HEK293T (cell line): ENCODE data around the gene PLPP2.

Experiments
- ARNT ChIP-seq: fragments of 450-650 bp; IDR thresholded peaks from 2 replicates; pipeline ENCODE4 v1.6.1; 2017; ENCODE audit warnings: mild to moderate bottlenecking
- BHLHE40 ChIP-seq: fragments of 450-650 bp; IDR thresholded peaks from 2 replicates; pipeline ENCODE4 v1.6.1; 2016; ENCODE audit warnings: mild to moderate bottlenecking, moderate library complexity, borderline replicate concordance
- ELF4 ChIP-seq: fragments of 450-650 bp; IDR thresholded peaks from 2 replicates; pipeline ENCODE4 v1.6.1; 2017; ENCODE audit warnings: antibody characterized with exemption
- FOXA1 ChIP-seq: fragments of 450-650 bp; IDR thresholded peaks from 2 replicates; pipeline ENCODE4 v1.6.1; 2016; ENCODE audit warnings: mild to moderate bottlenecking
- FOXK2 ChIP-seq: fragments of 450-650 bp; IDR thresholded peaks from 2 replicates; pipeline ENCODE4 v1.6.1; 2016; ENCODE audit warnings: mild to moderate bottlenecking
- FOXM1 ChIP-seq: fragments of 450-650 bp; IDR thresholded peaks from 2 replicates; pipeline ENCODE4 v1.6.1; 2017; ENCODE audit warnings: mild to moderate bottlenecking, borderline replicate concordance
- HDGF ChIP-seq: fragments of 450-650 bp; IDR thresholded peaks from 2 replicates; pipeline ENCODE4 v1.6.1; 2017; ENCODE audit warnings: antibody characterized with exemption, borderline replicate concordance
- L3MBTL2 ChIP-seq: fragments of 450-650 bp; conservative IDR thresholded peaks from 2 replicates; pipeline ENCODE4 v1.6.1; 2016; ENCODE audit warnings: mild to moderate bottlenecking
- LEF1 ChIP-seq: fragments of 450-650 bp; IDR thresholded peaks from 2 replicates; pipeline ENCODE4 v1.6.1; 2017; ENCODE audit warnings: mild to moderate bottlenecking, borderline replicate concordance
- NFRKB ChIP-seq: fragments of 450-650 bp; IDR thresholded peaks from 2 replicates; pipeline ENCODE4 v1.6.1; 2016; ENCODE audit warnings: mild to moderate bottlenecking, moderate library complexity
- PKNOX1 ChIP-seq: fragments of 450-650 bp; IDR thresholded peaks from 2 replicates; pipeline ENCODE4 v1.6.1; 2016
- SP1 ChIP-seq: fragments of 450-650 bp; IDR thresholded peaks from 2 replicates; pipeline ENCODE4 v1.6.1; 2017
- SUZ12 ChIP-seq: fragments of 450-650 bp; IDR thresholded peaks from 2 replicates; pipeline ENCODE4 v1.6.1; 2016; ENCODE audit warnings: mild to moderate bottlenecking
- TARDBP ChIP-seq: fragments of 450-650 bp; IDR thresholded peaks from 2 replicates; pipeline ENCODE4 v1.6.1; 2016

- TF ChIP-seq SUZ12 = no peak
- TF ChIP-seq TARDBP = no peak
- TF ChIP-seq PKNOX1 = no peak
- no peak for TF ChIP-seq ARNT
- TF ChIP-seq FOXA1 = no peak
- no peak for TF ChIP-seq FOXK2
- TF ChIP-seq BHLHE40 = no peak
- no peak for TF ChIP-seq HDGF
- no peak for TF ChIP-seq SP1
- no peak for TF ChIP-seq L3MBTL2
- no peak for TF ChIP-seq NFRKB
- TF ChIP-seq FOXM1 = no peak
- TF ChIP-seq LEF1 = no peak
- no peak for TF ChIP-seq ELF4
Measured at GRCh38 chr19:334296-335071, 43.3 kb upstream of the PLPP2 start.
